Measurements from ENCODE around the gene OR1I1.
"Not testable (repeated sequence)": the region's sequence is repeated elsewhere in the genome, so short reads cannot be mapped to it uniquely, and the experiment has no call there.

Gene OR1I1

GRCh38 chr19:15048128-15048527 lies 33.9 kb upstream of the OR1I1 start:
- TF ChIP-seq CTCF (conservative IDR thresholded peaks at IDR 0.05) = no peak
- no peak for TF ChIP-seq ZFX (IDR thresholded peaks at IDR 0.05)
- H3K27ac ChIP-seq = no peak overlapping the region

- H3K27ac ChIP-seq = no peak within 1 kb of the TSS
- TF ChIP-seq ZFX (IDR thresholded peaks at IDR 0.05) (no peak), CTCF (conservative IDR thresholded peaks at IDR 0.05) (no peak)
Observed at GRCh38 chr19:15048885-15049541, 33.0 kb upstream of the OR1I1 start, which contains the start of gene CASP14. TSS of gene CASP14 (plus strand) at chr19:15049480. CDS start at chr19:15052252, 2,772 bp downstream.

- TF ChIP-seq ZFX (IDR thresholded peaks at IDR 0.05) (no peak), CTCF (conservative IDR thresholded peaks at IDR 0.05) (no peak)
- no peak overlapping the region for H3K27ac ChIP-seq
Observed at GRCh38 chr19:15050639-15051038, 31.4 kb upstream of the OR1I1 start.

GRCh38 chr19:15062036-15062435 lies 20.0 kb upstream of the OR1I1 start:
- TF ChIP-seq CTCF (conservative IDR thresholded peaks at IDR 0.05) (no peak), ZFX (IDR thresholded peaks at IDR 0.05) (no peak)
- H3K27ac ChIP-seq = no peak overlapping the region

GRCh38 chr19:15070386-15070785 lies 11.6 kb upstream of the OR1I1 start:
- not testable (repeated sequence) for H3K27ac ChIP-seq

- TF ChIP-seq CTCF (conservative IDR thresholded peaks at IDR 0.05) (no peak; the same call in 1 of the 2 replicates), ZFX (IDR thresholded peaks at IDR 0.05) (no peak)
- no peak overlapping the region for H3K27ac ChIP-seq
Observed at GRCh38 chr19:15072930-15073647, 8.9 kb upstream of the OR1I1 start.

GRCh38 chr19:15074371-15074770 lies 7.6 kb upstream of the OR1I1 start:
- no peak for TF ChIP-seq ZFX (IDR thresholded peaks at IDR 0.05)
- TF ChIP-seq CTCF (conservative IDR thresholded peaks at IDR 0.05) = no peak

More at GRCh38 chr19:15074371-15074770, 7.6 kb upstream of the OR1I1 start:
- H3K27ac ChIP-seq = no peak overlapping the region
